DND-41 (cell line): ENCODE results near the gene LMO1.

Source experiments
- CTCF ChIP-seq: IDR thresholded peaks from 2 replicates; pipeline ENCODE4 v1.5.1; 2012; ENCODE audit warnings: borderline replicate concordance, low read length, moderate library complexity, mild to moderate bottlenecking; ENCODE audit not compliant: poor library complexity, severe bottlenecking; ENCODE audit errors: extremely low read depth
- EZH2 ChIP-seq: IDR thresholded peaks from 3 replicates; pipeline ENCODE4 v1.6.1; 2012; ENCODE audit warnings: borderline replicate concordance, low read depth, mild to moderate bottlenecking, moderate library complexity, low read length, inconsistent platforms; ENCODE audit not compliant: severe bottlenecking

GRCh38 chr11:8286886-8287285 is 23.2 kb upstream of the LMO1 start:
- TF ChIP-seq CTCF = no peak
- no peak for TF ChIP-seq EZH2
